Common myeloid progenitor, CD34-positive (primary cell): ENCODE measurements around the gene ADH1B. TPM values are rescaled to one million over a fixed set of nuclear protein-coding genes. Genes with fewer than 3 reads are reported as not detected.
"Not testable (repeated sequence)": the region's sequence is repeated elsewhere in the genome, so short reads cannot be mapped to it uniquely, and the experiment has no call there.

Experiments used
- CTCF ChIA-PET: fragments of 350-600 bp; sonication (Branson Sonifier 250); formaldehyde crosslinking; loops from one replicate; lab custom pipeline; 2021; ENCODE audit warnings: antibody characterized with exemption; lab: Charles Lee
- POLR2A ChIA-PET: fragments of 350-600 bp; sonication (Branson Sonifier 250); formaldehyde crosslinking; loops from one replicate; lab custom pipeline; 2021; ENCODE audit warnings: antibody characterized with exemption; lab: Charles Lee
- DNase-seq, 3 donors: peaks; one replicate each; pipeline versions ENCODE4 v3.0.0 to v3.0.0-alpha.2; 2013
- H3K27ac ChIP-seq, 2 experiments: 1 replicate in 1 of 2; 2 replicates in 1 of 2; pipeline ENCODE4 v1.7.0; 2013; ENCODE audit warnings: inconsistent platforms in 2 of 2, low read length in 2 of 2, mild to moderate bottlenecking in 2 of 2, low read depth in 1 of 2, moderate library complexity in 1 of 2; ENCODE audit not compliant: severe bottlenecking in 2 of 2, insufficient read depth in 1 of 2, poor library complexity in 1 of 2
- H3K27me3 ChIP-seq, 5 experiments: replicated peaks in 2 of 5; 1 replicate in 3 of 5; 2 replicates in 2 of 5; pipeline versions ENCODE4 v1.6.1 to v1.7.0; 2013; ENCODE audit warnings: low read length in 4 of 5, mild to moderate bottlenecking in 2 of 5, moderate library complexity in 2 of 5, inconsistent platforms in 1 of 5; ENCODE audit not compliant: insufficient read depth in 5 of 5, control insufficient read depth in 4 of 5
- H3K36me3 ChIP-seq, 4 experiments: 1 replicate in 2 of 4; 2 replicates in 2 of 4; pipeline versions ENCODE4 v1.6.1 to v1.7.0; 2013; ENCODE audit warnings: low read length in 3 of 4, control low read depth in 1 of 4, mild to moderate bottlenecking in 1 of 4; ENCODE audit not compliant: control insufficient read depth in 4 of 4, insufficient read depth in 4 of 4
- H3K4me1 ChIP-seq, 4 experiments: 1 replicate in 3 of 4; 2 replicates in 1 of 4; pipeline versions ENCODE4 v1.6.1 to v1.7.1; 2013; ENCODE audit warnings: low read length in 3 of 4, mild to moderate bottlenecking in 3 of 4, control low read depth in 1 of 4, inconsistent platforms in 1 of 4, moderate library complexity in 1 of 4; ENCODE audit not compliant: control insufficient read depth in 4 of 4, insufficient read depth in 4 of 4; ENCODE audit errors: control extremely low read depth in 1 of 4
- H3K4me3 ChIP-seq, 7 experiments: 1 replicate in 4 of 7; 2 replicates in 3 of 7; pipeline versions ENCODE4 v1.5.1 to v1.7.0; 2013; ENCODE audit warnings: mild to moderate bottlenecking in 7 of 7, low read length in 6 of 7, moderate library complexity in 6 of 7, inconsistent platforms in 2 of 7, low read depth in 2 of 7, control low read depth in 1 of 7; ENCODE audit not compliant: insufficient read depth in 4 of 7, control insufficient read depth in 1 of 7; ENCODE audit errors: extremely low read depth in 1 of 7
- H3K9me3 ChIP-seq, 5 experiments: 1 replicate in 4 of 5; 2 replicates in 1 of 5; pipeline versions ENCODE4 v1.6.1 to v1.7.1; 2013; ENCODE audit warnings: low read length in 4 of 5, mild to moderate bottlenecking in 2 of 5, inconsistent platforms in 1 of 5, low read depth in 1 of 5, moderate library complexity in 1 of 5; ENCODE audit not compliant: control insufficient read depth in 4 of 5, insufficient read depth in 2 of 5; ENCODE audit errors: control extremely low read depth in 1 of 5
- WGBS: methylation state at CpG from one replicate; pipeline ENCODE4 v1.1.5; 2013; ENCODE audit not compliant: insufficient coverage; 5-methylcytosine and 5-hydroxymethylcytosine counted together
- polyA plus RNA-seq: library from polyadenylated mRNA; unstranded; fragments of 120-200 nt; gene quantifications from one replicate; pipeline ENCODE4 v1.2.1, GENCODE V29; 2013

Gene ADH1B
- polyA plus RNA-seq: not detected

DNA sequence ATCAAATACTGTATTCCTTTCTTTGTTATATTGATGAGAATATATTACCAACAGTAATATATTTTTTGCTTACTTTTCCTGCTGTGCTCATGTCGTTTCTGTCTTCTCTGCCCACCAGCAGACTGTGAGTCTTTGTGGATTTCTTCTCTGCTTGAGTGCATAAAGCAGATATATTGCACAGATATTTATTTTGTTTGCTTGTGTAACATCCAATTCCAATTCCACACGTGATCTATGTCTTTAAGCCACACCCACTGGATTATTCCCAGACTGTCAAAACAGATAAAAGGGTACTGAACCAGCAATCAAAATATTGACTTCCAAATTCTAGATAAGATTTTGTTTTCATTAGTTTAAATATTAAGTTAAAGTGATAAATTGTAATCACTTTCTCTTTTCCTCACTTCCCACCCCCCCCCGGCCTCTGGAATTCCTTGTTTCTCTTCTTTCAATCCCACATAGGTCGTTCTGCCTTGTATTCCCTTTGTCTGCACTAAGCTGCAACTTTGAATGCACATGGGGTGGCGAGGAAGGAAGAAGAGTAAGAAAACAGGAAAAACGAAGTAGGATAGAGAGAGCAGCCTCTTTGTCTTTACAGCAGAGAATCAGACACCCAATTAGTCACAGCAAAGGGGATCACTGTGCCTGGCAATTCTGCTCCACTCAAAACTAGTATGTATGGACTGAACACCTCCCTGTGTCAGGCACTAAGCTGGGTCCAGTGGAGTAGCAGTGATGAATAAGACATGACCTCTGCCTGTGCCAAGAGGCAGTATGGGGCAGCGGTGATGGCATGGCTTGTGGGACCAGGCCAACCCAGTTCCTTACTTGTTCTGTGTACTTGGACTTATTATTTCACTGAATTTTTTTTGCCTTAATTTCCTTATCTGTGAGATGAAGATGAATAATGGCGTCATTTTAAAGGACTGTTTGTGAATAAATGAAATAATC, at the start of gene ADH1B:
ADH1B (minus strand) TSS at position 161 of the 951 bp plus-strand sequence; CDS start at position 91, 70 bp downstream.
- no peak for DNase-seq

DNA sequence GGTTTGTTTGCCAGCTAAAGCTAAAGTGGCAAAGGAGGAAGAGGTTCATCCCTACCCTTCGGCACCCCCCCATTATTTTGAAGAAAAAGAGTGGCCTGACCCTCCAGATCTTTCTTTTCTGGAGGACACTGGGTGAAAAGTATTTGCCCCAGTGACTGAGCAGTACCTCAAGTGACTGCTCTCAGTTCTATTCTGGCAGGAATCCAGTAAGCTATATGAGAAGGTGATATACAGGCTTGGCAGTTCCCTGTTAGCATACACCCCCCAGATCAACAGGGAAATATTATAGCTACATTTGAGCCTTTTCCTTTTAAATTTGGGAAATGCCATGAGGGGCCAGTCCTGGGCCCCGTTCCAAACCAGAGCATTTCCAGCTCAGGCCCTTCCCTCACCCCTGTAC, 46.6 kb upstream of the ADH1B start:
- CTCF ChIA-PET: interaction anchor here (0.6 kb wide), 1 partner anchor 117 kb away, joined by 4 read pairs; no protein-coding TSS in a partner anchor
- not testable (repeated sequence) for DNase-seq, H3K27me3 ChIP-seq

More for the DNA sequence above, at the start of gene ADH1B:
- Histone ChIP-seq H3K9me3 (no peaks in the 10 kb centered on the region), H3K4me1 (no peaks in the 10 kb centered on the region), H3K27me3 (no peaks in the 10 kb centered on the region), H3K36me3 (no peaks in the 10 kb centered on the region), H3K27ac (no peak within 1 kb of the TSS), H3K4me3 (no peak within 1 kb of the TSS)
- ChIA-PET POLR2A (no interaction called here), CTCF (no interaction called here)
- 80% methylated on average over 2 of the region's 8 CpGs for WGBS

DNA sequence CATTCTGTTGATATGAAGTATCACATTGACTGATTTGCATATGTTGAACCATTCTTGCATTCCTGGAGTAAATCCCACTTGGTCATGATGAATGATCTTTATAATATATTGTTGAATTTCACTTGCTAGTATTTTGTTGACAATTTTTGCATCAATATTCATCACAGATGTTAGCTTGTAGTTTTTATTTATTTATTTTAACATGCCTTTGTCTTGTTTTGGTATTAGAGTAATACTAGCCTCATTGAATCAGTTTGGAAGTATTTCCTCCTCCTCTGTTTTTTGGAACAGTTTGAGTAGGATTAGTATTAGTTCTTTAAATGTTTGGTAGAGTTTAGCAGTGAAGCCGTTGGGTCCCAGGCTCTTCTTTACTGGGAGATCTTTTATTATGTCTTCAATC, 45.3 kb upstream of the ADH1B start:
- H3K4me1 ChIP-seq: no peaks in the 10 kb centered on the region
- no CpG with 5 or more reads among the region's 1 CpG for WGBS
- no peaks in the 10 kb centered on the region for H3K27me3 ChIP-seq
- ChIA-PET POLR2A (no interaction called here), CTCF (no interaction called here)
- DNase-seq: no peak
- no peak overlapping the region for H3K4me3 ChIP-seq
- no peaks in the 10 kb centered on the region for H3K36me3 ChIP-seq
- no peaks in the 10 kb centered on the region for H3K9me3 ChIP-seq
- H3K27ac ChIP-seq: no peak overlapping the region

More for the DNA sequence above, 46.6 kb upstream of the ADH1B start:
- H3K4me1 ChIP-seq, H3K36me3 ChIP-seq, H3K4me3 ChIP-seq, H3K9me3 ChIP-seq, H3K27ac ChIP-seq, POLR2A ChIA-PET: not testable (repeated sequence)
- 100% methylated on average over 1 of the region's 2 CpGs for WGBS

DNA sequence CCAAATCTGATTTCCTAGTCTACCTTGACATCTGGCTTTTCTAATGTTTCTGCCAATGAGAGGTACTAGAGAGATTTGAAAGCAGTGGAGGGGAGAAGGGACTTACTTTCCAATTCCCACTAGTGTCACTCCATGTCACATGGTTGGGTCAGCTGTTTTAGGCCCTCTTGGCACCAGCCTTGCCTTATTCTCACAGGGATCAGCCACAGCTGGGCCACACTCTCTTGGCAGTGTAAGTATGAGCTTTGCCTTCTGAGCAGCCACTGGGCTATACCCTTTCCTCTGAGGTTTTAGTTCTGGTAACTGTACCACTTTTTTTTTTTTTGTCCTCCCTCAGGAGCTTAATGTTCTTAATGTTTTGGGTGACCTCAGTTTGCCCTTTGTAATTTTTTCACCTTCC, 41.6 kb upstream of the ADH1B start:
- ChIA-PET POLR2A (no interaction called here), CTCF (no interaction called here)
- Histone ChIP-seq H3K4me1 (no peaks in the 10 kb centered on the region), H3K9me3 (no peaks in the 10 kb centered on the region), H3K27ac (no peak overlapping the region), H3K36me3 (no peaks in the 10 kb centered on the region), H3K4me3 (no peak overlapping the region), H3K27me3 (no peaks in the 10 kb centered on the region)
- DNase-seq: no peak

DNA sequence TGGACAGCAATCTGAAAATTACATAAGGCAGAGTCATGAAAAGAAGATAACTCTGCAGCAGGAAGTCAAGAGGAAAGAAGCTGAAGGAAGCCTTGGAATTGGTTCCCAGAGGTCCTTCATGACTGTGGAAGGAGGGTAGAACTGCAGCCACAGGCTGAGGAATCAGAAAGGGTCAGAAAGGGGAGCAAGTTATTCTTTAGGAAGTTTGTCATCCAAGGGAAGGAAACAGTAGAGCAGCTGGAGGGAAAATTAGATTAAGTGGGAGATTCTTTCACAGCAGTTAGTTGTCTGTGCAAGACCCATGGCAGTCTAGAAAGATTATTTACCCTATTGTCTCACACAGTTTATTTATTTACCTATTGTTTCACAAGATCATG, 40.7 kb upstream of the ADH1B start:
- ChIA-PET POLR2A (no interaction called here), CTCF (no interaction called here)
- no peaks in the 10 kb centered on the region for H3K9me3 ChIP-seq
- DNase-seq: no peak
- no peaks in the 10 kb centered on the region for H3K4me1 ChIP-seq
- H3K4me3 ChIP-seq: no peak overlapping the region
- H3K36me3 ChIP-seq: no peaks in the 10 kb centered on the region
- H3K27ac ChIP-seq: no peak overlapping the region
- no peaks in the 10 kb centered on the region for H3K27me3 ChIP-seq

DNA sequence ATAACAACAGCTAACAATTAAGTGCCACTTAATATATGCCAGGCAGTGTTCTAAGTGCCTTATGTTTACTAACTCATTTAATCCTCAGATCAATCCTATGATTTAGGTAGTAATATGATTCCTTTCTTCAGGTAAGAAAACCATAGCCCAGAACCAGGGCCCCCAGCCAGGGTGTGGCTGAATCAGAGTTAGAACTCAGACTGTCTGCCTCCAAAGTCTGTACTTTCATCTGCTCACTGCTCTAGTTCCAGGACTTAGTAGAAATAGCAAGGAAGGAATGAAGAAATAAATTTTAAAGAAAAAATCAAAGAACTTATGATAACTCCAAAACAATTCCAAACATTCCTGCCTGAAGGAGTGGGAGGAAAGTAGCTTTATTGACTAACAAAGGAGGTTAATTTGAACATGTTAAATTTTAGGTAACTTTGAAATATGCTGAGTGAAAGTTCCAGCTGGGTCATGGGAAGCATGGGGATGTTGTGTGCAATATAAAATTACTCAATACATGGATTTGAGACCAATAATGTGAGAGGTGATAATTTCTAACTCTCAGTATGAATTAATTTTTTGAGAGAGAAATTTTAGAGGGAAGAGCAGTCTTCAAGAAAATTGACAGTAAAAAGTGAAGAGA, 40.2 kb upstream of the ADH1B start:
- H3K4me3 ChIP-seq: no peak overlapping the region
- no peak overlapping the region for H3K27ac ChIP-seq
- H3K9me3 ChIP-seq: no peaks in the 10 kb centered on the region
- DNase-seq: no peak
- ChIA-PET CTCF (no interaction called here), POLR2A (no interaction called here)
- H3K36me3 ChIP-seq: no peaks in the 10 kb centered on the region
- H3K27me3 ChIP-seq: no peaks in the 10 kb centered on the region
- no peaks in the 10 kb centered on the region for H3K4me1 ChIP-seq

DNA sequence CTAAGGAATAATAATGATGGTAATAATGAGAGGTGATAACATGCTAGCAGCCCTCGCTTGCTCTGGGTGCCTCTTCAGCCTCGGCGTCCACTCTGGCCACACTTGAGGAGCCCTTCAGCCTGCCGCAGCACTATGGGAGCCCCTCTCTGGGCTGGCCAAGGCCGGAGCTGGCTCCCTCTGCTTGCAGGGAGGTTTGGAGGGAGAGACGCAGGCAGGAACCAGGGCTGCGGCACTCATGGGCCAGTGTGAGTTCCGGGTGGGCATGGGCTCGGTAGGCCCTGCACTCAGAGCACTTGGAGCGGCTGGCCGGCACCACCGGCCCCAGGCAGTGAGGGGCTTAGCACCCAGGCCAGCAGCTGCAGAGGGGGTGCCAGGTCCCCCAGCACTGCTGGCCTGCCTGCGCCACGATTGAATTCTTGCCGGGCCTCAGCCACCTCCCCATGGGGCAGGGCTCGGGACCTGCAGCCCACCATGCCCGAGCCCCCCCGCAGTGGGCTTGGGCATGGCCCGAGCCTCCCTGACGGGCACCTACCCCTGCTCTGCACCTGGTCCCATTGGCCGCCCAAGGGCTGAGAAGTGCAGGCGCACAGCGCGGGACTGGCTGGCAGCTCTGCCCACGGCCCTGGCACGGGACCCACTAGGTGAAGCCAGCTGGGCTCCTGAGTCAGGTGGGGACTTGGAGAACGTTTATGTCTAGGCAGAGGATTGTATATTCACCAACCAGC, 38.4 kb upstream of the ADH1B start:
- Histone ChIP-seq H3K9me3 (no peaks in the 10 kb centered on the region), H3K27me3 (no peaks in the 10 kb centered on the region), H3K4me3 (no peak overlapping the region), H3K27ac (no peak overlapping the region), H3K36me3 (no peaks in the 10 kb centered on the region), H3K4me1 (no peaks in the 10 kb centered on the region)
- WGBS: 91% methylated on average over 26 of the region's 27 CpGs
- DNase-seq: no peak
- POLR2A ChIA-PET: no interaction called here
- CTCF ChIA-PET: no interaction called here
